ENCODE measurements around the gene QRSL1.

The QRSL1 gene

GRCh38 chr6:106642476-106642875, 13.1 kb downstream of the QRSL1 start:
- no peaks in the 10 kb centered on the region for H3K27me3 ChIP-seq
- no peak for TF ChIP-seq CTCF (IDR thresholded peaks at IDR 0.05)
- no peak overlapping the region for H3K27ac ChIP-seq
- peaks cover 32 to 43% (median 36%) of the 10 kb centered on the region in 3 donors for H3K36me3 ChIP-seq
- H3K4me3 ChIP-seq, result no peak overlapping the region
- H3K4me1 ChIP-seq, result no peaks in the 10 kb centered on the region
- H3K9me3 ChIP-seq, result no peaks in the 10 kb centered on the region
- intact Hi-C loops (cut with DNase I; ENCODE audit: low total_unique reads), result no loop called here
- no peak for DNase-seq

DNA sequence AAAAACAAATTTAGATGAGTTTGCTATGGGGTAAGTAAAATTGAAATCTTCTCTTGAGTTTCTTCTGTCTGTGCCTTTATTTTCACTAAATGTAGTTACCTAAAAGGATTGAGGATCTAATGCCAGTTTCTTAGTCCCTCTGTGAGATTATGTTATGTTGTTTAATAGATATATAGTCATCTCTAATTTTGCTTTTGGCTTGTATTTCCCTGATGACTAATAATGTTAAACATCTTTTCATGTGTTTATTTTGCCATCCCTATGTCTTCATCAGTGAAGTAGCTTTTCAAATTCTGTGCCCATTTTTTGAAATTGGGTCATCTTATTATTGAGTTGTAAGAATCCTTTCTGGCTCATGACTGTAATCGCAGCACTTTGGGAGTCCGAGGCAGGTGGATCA, 13.7 kb downstream of the QRSL1 start:
- H3K27ac ChIP-seq, result no peak overlapping the region
- no peak overlapping the region for H3K4me3 ChIP-seq
- peaks cover 32 to 45% (median 36%) of the 10 kb centered on the region in 3 donors for H3K36me3 ChIP-seq
- H3K4me1 ChIP-seq, result no peaks in the 10 kb centered on the region
- DNase-seq, result no peak
- H3K27me3 ChIP-seq, result no peaks in the 10 kb centered on the region
- H3K9me3 ChIP-seq, result no peaks in the 10 kb centered on the region
- no peak for TF ChIP-seq CTCF (IDR thresholded peaks at IDR 0.05)
- intact Hi-C loops (cut with DNase I; ENCODE audit: low total_unique reads), result no loop called here

- intact Hi-C loops (cut with DNase I; ENCODE audit: low total_unique reads), result no loop called here
- peaks cover 55 to 68% (median 58%) of the 10 kb centered on the region in 3 donors for H3K36me3 ChIP-seq
- no peak for DNase-seq
- TF ChIP-seq CTCF (IDR thresholded peaks at IDR 0.05), result no peak
- no peak overlapping the region for H3K27ac ChIP-seq
- no peaks in the 10 kb centered on the region for H3K27me3 ChIP-seq
- no peaks in the 10 kb centered on the region for H3K4me1 ChIP-seq
- no peaks in the 10 kb centered on the region for H3K9me3 ChIP-seq
- no peak overlapping the region for H3K4me3 ChIP-seq
Observed at GRCh38 chr6:106648651-106649308, 19.4 kb downstream of the QRSL1 start.

- peaks cover 0 to 8% (median 4%) of the 10 kb centered on the region in 3 donors for H3K9me3 ChIP-seq
- no peak overlapping the region for H3K27ac ChIP-seq
- H3K4me3 ChIP-seq, result no peak overlapping the region
- DNase-seq, result no peak
- H3K36me3 ChIP-seq, result peaks cover 72 to 89% (median 78%) of the 10 kb centered on the region in 3 donors
- no peak for TF ChIP-seq CTCF (IDR thresholded peaks at IDR 0.05)
- H3K4me1 ChIP-seq, result no peaks in the 10 kb centered on the region
- no peaks in the 10 kb centered on the region for H3K27me3 ChIP-seq
- intact Hi-C loops (cut with DNase I; ENCODE audit: low total_unique reads), result no loop called here
Observed at GRCh38 chr6:106658469-106658868, 29.1 kb downstream of the QRSL1 start.

DNA sequence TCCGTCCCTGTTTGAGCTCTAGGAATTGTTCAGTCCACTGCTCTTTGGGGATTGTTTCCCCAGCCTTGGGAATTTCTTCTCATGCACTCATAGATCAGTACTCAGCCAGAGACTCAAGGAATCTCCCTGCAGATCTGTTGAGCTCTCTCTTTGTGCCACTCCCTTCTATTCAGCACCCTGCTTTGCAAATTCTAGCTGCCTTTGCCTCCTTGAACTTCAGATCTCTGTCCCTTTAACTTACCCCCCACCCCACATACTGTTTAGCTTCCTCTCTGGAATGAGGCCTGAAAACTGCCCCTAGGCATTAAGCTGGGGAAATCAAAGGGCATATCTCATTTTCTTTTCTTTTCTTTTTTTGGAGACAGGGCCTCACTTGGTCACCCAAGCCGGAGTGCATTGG, 30.5 kb downstream of the QRSL1 start:
- Histone ChIP-seq H3K9me3 (peaks cover 0 to 8% (median 4%) of the 10 kb centered on the region in 3 donors), H3K27ac (no peak overlapping the region), H3K36me3 (peaks cover 64 to 87% (median 70%) of the 10 kb centered on the region in 3 donors), H3K4me3 (no peak overlapping the region), H3K27me3 (no peaks in the 10 kb centered on the region), H3K4me1 (no peaks in the 10 kb centered on the region)
- intact Hi-C loops (cut with DNase I; ENCODE audit: low total_unique reads), result no loop called here
- DNase-seq, result no peak
- TF ChIP-seq CTCF (IDR thresholded peaks at IDR 0.05), result no peak
